ENCODE measurements around the gene RBM17.
"Not testable (repeated sequence)": the region's sequence is repeated elsewhere in the genome, so short reads cannot be mapped to it uniquely, and the experiment has no call there.

RBM17 gene

GRCh38 chr10:6079044-6079443, 9.8 kb upstream of the RBM17 start:
- DNase-seq (ENCODE audit: low read depth in 2 of 3, low spot score in 2 of 3): no peak

- no peak for DNase-seq (ENCODE audit: low read depth in 2 of 3, low spot score in 2 of 3)
Measured at GRCh38 chr10:6080417-6080973, 8.3 kb upstream of the RBM17 start.

GRCh38 chr10:6082496-6083395, 6.1 kb upstream of the RBM17 start:
- DNase-seq (ENCODE audit: low read depth in 2 of 3, low spot score in 2 of 3): no peak

- no peak for DNase-seq (ENCODE audit: low read depth in 2 of 3, low spot score in 2 of 3)
Measured at GRCh38 chr10:6083523-6084475, 5.0 kb upstream of the RBM17 start.

GRCh38 chr10:6086375-6087233, 2.2 kb upstream of the RBM17 start:
- DNase-seq (ENCODE audit: low read depth in 2 of 3, low spot score in 2 of 3): peak in 2 of 3 experiments; percentile 74 to 75

GRCh38 chr10:6089334-6090219, 743 bp downstream of the RBM17 start:
- no peak for DNase-seq (ENCODE audit: low read depth in 2 of 3, low spot score in 2 of 3)

- DNase-seq (ENCODE audit: low read depth in 2 of 3, low spot score in 2 of 3): no peak
Measured at GRCh38 chr10:6091630-6092029, 2.8 kb downstream of the RBM17 start.

- no peak for DNase-seq (ENCODE audit: low read depth in 2 of 3, low spot score in 2 of 3)
Measured at GRCh38 chr10:6092731-6093130, 3.9 kb downstream of the RBM17 start.

GRCh38 chr10:6095810-6096570, 7.2 kb downstream of the RBM17 start:
- DNase-seq (ENCODE audit: low read depth in 2 of 3, low spot score in 2 of 3): no peak

GRCh38 chr10:6097063-6097462, 8.2 kb downstream of the RBM17 start:
- no peak for DNase-seq (ENCODE audit: low read depth in 2 of 3, low spot score in 2 of 3)

GRCh38 chr10:6098156-6098555, 9.3 kb downstream of the RBM17 start:
- DNase-seq (ENCODE audit: low read depth in 2 of 3, low spot score in 2 of 3): no peak

- DNase-seq (ENCODE audit: low read depth in 2 of 3, low spot score in 2 of 3): no peak
Measured at GRCh38 chr10:6100370-6100769, 11.5 kb downstream of the RBM17 start.

GRCh38 chr10:6101181-6101580, 12.3 kb downstream of the RBM17 start:
- DNase-seq (ENCODE audit: low read depth in 2 of 3, low spot score in 2 of 3): no peak

- no peak for DNase-seq (ENCODE audit: low read depth in 2 of 3, low spot score in 2 of 3)
Measured at GRCh38 chr10:6102128-6102527, 13.3 kb downstream of the RBM17 start.

- no peak for DNase-seq (ENCODE audit: low read depth in 2 of 3, low spot score in 2 of 3)
Measured at GRCh38 chr10:6103591-6103990, 14.8 kb downstream of the RBM17 start.

- DNase-seq (ENCODE audit: low read depth in 2 of 3, low spot score in 2 of 3): not testable (repeated sequence)
Measured at GRCh38 chr10:6107616-6108015, 18.8 kb downstream of the RBM17 start.

GRCh38 chr10:6108072-6108471, 19.2 kb downstream of the RBM17 start:
- DNase-seq (ENCODE audit: low read depth in 2 of 3, low spot score in 2 of 3): no peak

- no peak for DNase-seq (ENCODE audit: low read depth in 2 of 3, low spot score in 2 of 3)
Measured at GRCh38 chr10:6108631-6109443, 20.0 kb downstream of the RBM17 start.

Measured in activated CD8-positive, alpha-beta memory T cell treated with anti-CD3 and anti-CD28 coated beads for 48 hours (primary cell).